ENCODE results near the gene ATXN7L1. TPM values are rescaled to one million over a fixed set of nuclear protein-coding genes. Genes with fewer than 3 reads are reported as not detected.

ATXN7L1 gene
- total and polyA plus RNA-seq, 2 of the 8 experiments (the other 6 are each of a cell fraction or from before 2014, with no cell fraction given): 14.3 to 34.0 TPM

GRCh38 chr7:105688617-105689016 lies 187.8 kb downstream of the ATXN7L1 start (continued):
- TF ChIP-seq SRF (IDR thresholded peaks at IDR 0.05; ENCODE audit: low read depth, low read length) (no peak), POU5F1 (IDR thresholded peaks at IDR 0.05; ENCODE audit: low read depth, low read length) (no peak), CBX8 (IDR thresholded peaks at IDR 0.05; ENCODE audit: borderline replicate concordance, low read depth, low read length) (no peak), SP1 (IDR thresholded peaks at IDR 0.05; ENCODE audit: low read depth, low read length) (no peak), JUN (IDR thresholded peaks at IDR 0.05; ENCODE audit: low read depth, low read length) (no peak)

Measured in H1 (cell line).